GM23338 (cell line): ENCODE data around the gene MTCL1. TPM values are rescaled to one million over a fixed set of nuclear protein-coding genes. Genes with fewer than 3 reads are reported as not detected.

Experiments
- ATAC-seq: fragments of 200-7000 bp; cut with Tn5 transposase; 3 replicates; pipeline ENCODE4 v1.9.1; 2020
- DNase-seq: peaks from one replicate; pipeline ENCODE4 v3.0.0-alpha.2; 2015; ENCODE audit warnings: low spot score
- H2AFZ ChIP-seq: fragments of 200-600 bp; sonication (generic); 2 replicates; pipeline ENCODE4 v1.8.0; 2016; ENCODE audit warnings: antibody characterized with exemption, mild to moderate bottlenecking, moderate library complexity
- H3F3A ChIP-seq: fragments of 200-600 bp; sonication (generic); replicated peaks from 2 replicates; pipeline ENCODE4 v1.8.0; 2017; ENCODE audit warnings: antibody characterized with exemption, mixed run types, low read depth
- H3K27ac ChIP-seq: fragments of 200-600 bp; sonication (generic); 2 replicates; pipeline ENCODE4 v1.6.1; 2016; ENCODE audit warnings: low read depth
- H3K27me3 ChIP-seq: fragments of 200-600 bp; sonication (generic); 2 replicates; pipeline ENCODE4 v1.8.0; 2016; ENCODE audit warnings: mild to moderate bottlenecking, mixed run types, moderate library complexity; ENCODE audit not compliant: insufficient read depth
- H3K36me3 ChIP-seq: fragments of 200-600 bp; sonication (generic); 2 replicates; pipeline ENCODE4 v1.8.0; 2016; ENCODE audit warnings: mild to moderate bottlenecking; ENCODE audit not compliant: insufficient read depth
- H3K4me1 ChIP-seq: fragments of 200-600 bp; sonication (generic); 2 replicates; pipeline ENCODE4 v1.8.0; 2016; ENCODE audit warnings: mild to moderate bottlenecking, moderate library complexity; ENCODE audit not compliant: insufficient read depth
- H3K4me2 ChIP-seq: fragments of 200-600 bp; sonication (generic); 2 replicates; pipeline ENCODE4 v1.7.1; 2017; ENCODE audit warnings: mixed run types
- H3K4me3 ChIP-seq: fragments of 200-600 bp; sonication (generic); 2 replicates; pipeline ENCODE4 v1.6.1; 2016; ENCODE audit warnings: mixed run types
- H3K79me2 ChIP-seq: fragments of 200-600 bp; sonication (generic); replicated peaks from 2 replicates; pipeline ENCODE4 v1.8.0; 2017; ENCODE audit warnings: mild to moderate bottlenecking; ENCODE audit not compliant: insufficient read depth
- H3K9me2 ChIP-seq: fragments of 200-600 bp; sonication (generic); 2 replicates; pipeline ENCODE4 v1.8.0; 2017; ENCODE audit not compliant: insufficient read depth
- H4K20me1 ChIP-seq: fragments of 200-600 bp; sonication (generic); replicated peaks from 2 replicates; pipeline ENCODE4 v1.8.0; 2017; ENCODE audit warnings: mild to moderate bottlenecking; ENCODE audit not compliant: insufficient read depth
- H3K27ac Mint-ChIP-seq: 2 replicates; pipeline ENCODE4 v1.8.0; 2020; ENCODE audit warnings: inconsistent platforms, mild to moderate bottlenecking, moderate library complexity, mixed read lengths
- H3K27me3 Mint-ChIP-seq: 3 replicates; pipeline ENCODE4 v1.8.0; 2022; ENCODE audit warnings: low read depth, mild to moderate bottlenecking, moderate library complexity, mixed read lengths, inconsistent platforms; ENCODE audit not compliant: insufficient read depth, poor library complexity
- H3K36me3 Mint-ChIP-seq: 3 replicates; pipeline ENCODE4 v1.8.0; 2021; ENCODE audit warnings: low read depth, mild to moderate bottlenecking, inconsistent platforms, moderate library complexity, mixed read lengths
- H3K4me1 Mint-ChIP-seq: 3 replicates; pipeline ENCODE4 v1.8.0; 2020; ENCODE audit warnings: mild to moderate bottlenecking, inconsistent platforms, mixed read lengths
- H3K4me3 Mint-ChIP-seq: 3 replicates; pipeline ENCODE4 v1.8.0; 2021; ENCODE audit warnings: moderate library complexity, mild to moderate bottlenecking, inconsistent platforms, mixed read lengths
- H3K9me3 Mint-ChIP-seq: 3 replicates; pipeline ENCODE4 v1.8.0; 2020; ENCODE audit warnings: moderate library complexity, mild to moderate bottlenecking, inconsistent platforms, mixed read lengths
- CREB1 ChIP-seq: fragments of 250-450 bp; sonication (Bioruptor Pico); IDR thresholded peaks from 2 replicates; pipeline ENCODE4 v1.5.0; 2020; ENCODE audit warnings: low read depth, mild to moderate bottlenecking, moderate library complexity
- EZH2 ChIP-seq: fragments of 200-600 bp; sonication (generic); IDR thresholded peaks from one replicate; pipeline ENCODE4 v1.8.0; 2017; ENCODE audit warnings: antibody characterized with exemption, mild to moderate bottlenecking, low read depth; ENCODE audit not compliant: unreplicated experiment
- NANOG ChIP-seq: IDR thresholded peaks from 2 replicates; pipeline ENCODE4 v1.6.1; 2016; ENCODE audit warnings: antibody characterized with exemption, borderline replicate concordance
- POLR2AphosphoS5 ChIP-seq: IDR thresholded peaks from 2 replicates; pipeline ENCODE4 v1.6.1; 2016; ENCODE audit warnings: antibody characterized with exemption, low read depth
- STAT1 ChIP-seq: IDR thresholded peaks from one replicate; pipeline ENCODE4 v1.6.1; 2016; ENCODE audit warnings: antibody characterized with exemption; ENCODE audit not compliant: unreplicated experiment
- ZNF114 ChIP-seq: fragments of 250-450 bp; sonication (Bioruptor Pico); IDR thresholded peaks from 2 replicates; pipeline ENCODE4 v1.5.0; 2020; ENCODE audit warnings: mild to moderate bottlenecking, moderate library complexity
- ZNF331 ChIP-seq: fragments of 250-450 bp; sonication (Bioruptor Pico); IDR thresholded peaks from 2 replicates; pipeline ENCODE4 v1.5.0; 2020; ENCODE audit warnings: low read depth, mild to moderate bottlenecking, moderate library complexity
- polyA plus RNA-seq: library from polyadenylated mRNA; unstranded; fragments of >200 nt; fragmentation: Nextera tagmentation; extraction: Ambion mirVana; gene quantifications from 2 replicates; pipeline ENCODE4 v1.2.1, GENCODE V29; 2016
- total RNA-seq: library from RNA; depleted of rRNA; stranded (reverse); fragments of >200 nt; shearing (Covaris generic); gene quantifications from 2 replicates; pipeline ENCODE4 v1.2.3, GENCODE V29; 2014
- TF ChIP-seq, protein P1 (sequence below), 2 experiments: fragments of 200-600 bp in 1 of 2; sonication (generic) in 1 of 2; conservative IDR thresholded peaks; 2 replicates each; pipeline versions ENCODE4 v1.5.1 to v1.6.1; 2016 to 2017; ENCODE audit warnings: antibody characterized with exemption in 2 of 2, low read depth in 2 of 2, mild to moderate bottlenecking in 2 of 2, moderate library complexity in 1 of 2
- TF ChIP-seq, protein P2 (sequence below): IDR thresholded peaks from 2 replicates; pipeline ENCODE4 v1.6.1; 2016; ENCODE audit warnings: antibody characterized with exemption

The MTCL1 gene
- total and polyA plus RNA-seq, 2 experiments from 2014 or later: 14.4 to 45.0 TPM

DNA sequence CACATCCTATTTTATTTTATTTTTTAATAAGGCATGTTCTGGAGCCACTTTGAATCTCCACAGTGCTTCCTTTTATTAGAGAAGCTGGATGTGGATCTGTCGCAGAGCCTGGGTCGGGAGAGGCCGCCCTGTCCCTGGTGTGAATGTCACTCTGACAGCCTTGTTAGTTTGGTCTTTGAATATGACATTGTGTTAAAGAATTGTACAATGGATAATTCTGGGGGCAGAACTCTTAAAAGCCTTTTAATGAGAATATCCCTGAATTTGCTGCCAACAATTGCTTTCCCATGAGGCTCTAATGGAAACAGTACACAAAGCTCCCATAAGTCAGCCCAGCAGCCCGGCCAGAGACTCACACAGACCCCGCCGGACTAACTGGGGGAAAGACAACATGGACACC, 82.4 kb downstream of the MTCL1 start:
- no peak overlapping the region for H3K4me2 ChIP-seq
- H3K27ac Mint-ChIP-seq: peak overlapping the region; percentile 50; the same call in 1 of the 2 replicates
- TF ChIP-seq, protein P1, sequence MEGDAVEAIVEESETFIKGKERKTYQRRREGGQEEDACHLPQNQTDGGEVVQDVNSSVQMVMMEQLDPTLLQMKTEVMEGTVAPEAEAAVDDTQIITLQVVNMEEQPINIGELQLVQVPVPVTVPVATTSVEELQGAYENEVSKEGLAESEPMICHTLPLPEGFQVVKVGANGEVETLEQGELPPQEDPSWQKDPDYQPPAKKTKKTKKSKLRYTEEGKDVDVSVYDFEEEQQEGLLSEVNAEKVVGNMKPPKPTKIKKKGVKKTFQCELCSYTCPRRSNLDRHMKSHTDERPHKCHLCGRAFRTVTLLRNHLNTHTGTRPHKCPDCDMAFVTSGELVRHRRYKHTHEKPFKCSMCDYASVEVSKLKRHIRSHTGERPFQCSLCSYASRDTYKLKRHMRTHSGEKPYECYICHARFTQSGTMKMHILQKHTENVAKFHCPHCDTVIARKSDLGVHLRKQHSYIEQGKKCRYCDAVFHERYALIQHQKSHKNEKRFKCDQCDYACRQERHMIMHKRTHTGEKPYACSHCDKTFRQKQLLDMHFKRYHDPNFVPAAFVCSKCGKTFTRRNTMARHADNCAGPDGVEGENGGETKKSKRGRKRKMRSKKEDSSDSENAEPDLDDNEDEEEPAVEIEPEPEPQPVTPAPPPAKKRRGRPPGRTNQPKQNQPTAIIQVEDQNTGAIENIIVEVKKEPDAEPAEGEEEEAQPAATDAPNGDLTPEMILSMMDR (conservative IDR thresholded peaks at IDR 0.05; ENCODE audit: low read depth in 2 of 2): no peak
- TF ChIP-seq POLR2AphosphoS5 (no peak), EZH2 (no peak), NANOG (no peak)

DNA sequence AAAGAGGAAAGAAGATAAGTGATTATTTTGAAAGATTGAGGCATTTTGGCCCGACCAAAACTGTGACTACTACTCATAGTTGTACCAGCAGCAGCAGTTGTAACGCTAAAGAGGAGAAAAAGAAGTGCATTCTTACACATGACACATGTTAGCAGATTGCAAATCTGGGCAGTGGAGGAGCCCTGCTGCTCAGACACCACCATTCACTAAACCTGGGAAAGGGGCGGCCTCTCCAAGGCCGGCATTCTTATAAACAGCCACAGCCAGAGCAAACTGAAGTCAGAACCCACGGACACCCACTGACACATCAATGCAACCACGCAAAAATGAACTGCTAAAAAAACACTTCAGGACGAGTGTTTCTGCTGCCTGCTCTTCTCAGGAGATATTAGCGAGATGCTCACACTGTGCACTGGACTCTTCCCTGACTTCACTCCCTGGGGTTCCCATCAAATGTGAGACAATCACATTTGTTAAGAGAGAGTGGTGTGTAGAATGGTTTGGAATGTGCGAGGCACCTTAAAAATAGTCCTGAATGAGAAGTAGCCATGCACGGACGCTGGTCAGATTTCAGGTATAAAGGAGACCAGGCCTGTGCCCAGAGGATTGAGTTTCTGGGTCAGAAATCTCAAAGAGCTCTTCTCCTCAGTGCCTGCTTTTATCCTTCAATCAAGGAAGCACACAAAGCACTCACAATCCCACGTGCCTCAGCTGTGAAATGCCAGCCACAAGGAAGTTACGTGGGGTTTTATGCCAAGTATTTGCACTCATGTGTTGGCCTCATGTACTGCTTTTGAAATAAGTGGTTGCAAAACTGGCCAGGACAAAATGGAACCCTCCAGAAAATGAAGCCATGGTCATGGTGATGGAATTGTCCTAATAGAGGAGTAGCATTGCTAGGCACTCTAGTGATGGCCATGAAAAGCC, 83.4 kb downstream of the MTCL1 start:
- H3K27ac ChIP-seq: no peak overlapping the region
- Mint-ChIP-seq H3K36me3 (peaks cover 26% of the 10 kb centered on the region), H3K4me1 (peaks cover 29% of the 10 kb centered on the region), H3K4me3 (no peak overlapping the region), H3K27me3 (peaks cover 17% of the 10 kb centered on the region), H3K27ac (peak overlapping the region; percentile 16; the same call in 1 of the 2 replicates), H3K9me3 (no peaks in the 10 kb centered on the region; the same call in 2 of the 3 replicates)
- peaks cover 5% of the 10 kb centered on the region; the same call in 1 of the 2 replicates for H3K36me3 ChIP-seq
- H3K79me2 ChIP-seq: no peaks in the 10 kb centered on the region
- no peaks in the 10 kb centered on the region for H4K20me1 ChIP-seq
- no peak overlapping the region for H3K4me3 ChIP-seq
- no peak for DNase-seq
- no peak overlapping the region for H2AFZ ChIP-seq
- ATAC-seq: no peak
- no peaks in the 10 kb centered on the region for H3K9me2 ChIP-seq
- no peaks in the 10 kb centered on the region for H3F3A ChIP-seq
- H3K27me3 ChIP-seq: no peaks in the 10 kb centered on the region
- H3K4me2 ChIP-seq: no peak overlapping the region
- no peak for TF ChIP-seq ZNF114
- TF ChIP-seq POLR2AphosphoS5: no peak
- no peak for TF ChIP-seq CREB1
- peaks cover 29% of the 10 kb centered on the region for H3K4me1 ChIP-seq

More for the DNA sequence above, 82.4 kb downstream of the MTCL1 start:
- Histone ChIP-seq H3F3A (no peaks in the 10 kb centered on the region), H2AFZ (no peak overlapping the region), H3K4me3 (no peak overlapping the region), H3K9me2 (no peaks in the 10 kb centered on the region), H3K27ac (no peak overlapping the region), H3K4me1 (peaks cover 19% of the 10 kb centered on the region), H3K36me3 (peaks cover 5% of the 10 kb centered on the region; the same call in 1 of the 2 replicates), H3K79me2 (no peaks in the 10 kb centered on the region), H4K20me1 (no peaks in the 10 kb centered on the region), H3K27me3 (no peaks in the 10 kb centered on the region)
- H3K4me1 Mint-ChIP-seq: peaks cover 20% of the 10 kb centered on the region
- ATAC-seq (no peak), DNase-seq (no peak)
- peaks cover 20% of the 10 kb centered on the region for H3K27me3 Mint-ChIP-seq
- no peaks in the 10 kb centered on the region; the same call in 2 of the 3 replicates for H3K9me3 Mint-ChIP-seq
- H3K36me3 Mint-ChIP-seq: peaks cover 33% of the 10 kb centered on the region
- H3K4me3 Mint-ChIP-seq: no peak overlapping the region

DNA sequence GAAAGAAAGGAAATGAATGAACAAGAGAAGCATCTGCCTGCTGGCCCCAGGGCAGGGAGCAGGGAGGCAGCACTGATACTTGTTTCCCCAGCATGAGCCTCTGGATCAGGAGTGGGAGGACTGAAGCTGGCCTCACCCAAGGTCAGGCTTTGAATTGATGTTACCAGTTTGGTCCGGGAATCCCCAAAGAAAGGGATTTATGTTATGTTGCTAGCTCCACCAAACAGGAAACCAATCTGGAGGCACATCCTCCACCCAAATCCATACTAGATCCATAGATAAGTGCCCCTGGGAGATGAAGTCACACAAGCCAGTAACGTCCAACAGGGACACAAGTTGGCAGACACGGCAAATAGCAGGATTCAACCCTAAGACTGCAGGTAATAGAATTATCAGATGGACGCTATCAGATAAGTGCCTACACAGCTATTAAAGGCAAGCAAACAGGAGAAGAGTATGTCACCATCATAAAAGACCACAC, 85.9 kb downstream of the MTCL1 start:
- Mint-ChIP-seq H3K9me3 (no peaks in the 10 kb centered on the region), H3K36me3 (peaks cover 13% of the 10 kb centered on the region; the same call in 2 of the 3 replicates), H3K27ac (peak overlapping the region; percentile 75), H3K27me3 (peaks cover 17% of the 10 kb centered on the region), H3K4me3 (peak overlapping the region; percentile 19; the same call in 1 of the 3 replicates), H3K4me1 (peaks cover 54% of the 10 kb centered on the region)
- Histone ChIP-seq H3K36me3 (peaks cover 5% of the 10 kb centered on the region; the same call in 1 of the 2 replicates), H3F3A (no peaks in the 10 kb centered on the region), H3K9me2 (no peaks in the 10 kb centered on the region), H4K20me1 (no peaks in the 10 kb centered on the region), H3K27ac (peak overlapping the region; percentile 6), H3K4me3 (no peak overlapping the region), H3K27me3 (no peaks in the 10 kb centered on the region), H3K79me2 (no peaks in the 10 kb centered on the region), H3K4me1 (peaks cover 53% of the 10 kb centered on the region), H2AFZ (no peak overlapping the region), H3K4me2 (peak overlapping the region; percentile 35)
- peak; percentile 12; the same call in 2 of the 3 replicates for ATAC-seq
- DNase-seq: no peak
- TF ChIP-seq ZNF331 (CRISPR knock-in tag) (no peak), ZNF114 (no peak), STAT1 (no peak)
- TF ChIP-seq, protein P2, sequence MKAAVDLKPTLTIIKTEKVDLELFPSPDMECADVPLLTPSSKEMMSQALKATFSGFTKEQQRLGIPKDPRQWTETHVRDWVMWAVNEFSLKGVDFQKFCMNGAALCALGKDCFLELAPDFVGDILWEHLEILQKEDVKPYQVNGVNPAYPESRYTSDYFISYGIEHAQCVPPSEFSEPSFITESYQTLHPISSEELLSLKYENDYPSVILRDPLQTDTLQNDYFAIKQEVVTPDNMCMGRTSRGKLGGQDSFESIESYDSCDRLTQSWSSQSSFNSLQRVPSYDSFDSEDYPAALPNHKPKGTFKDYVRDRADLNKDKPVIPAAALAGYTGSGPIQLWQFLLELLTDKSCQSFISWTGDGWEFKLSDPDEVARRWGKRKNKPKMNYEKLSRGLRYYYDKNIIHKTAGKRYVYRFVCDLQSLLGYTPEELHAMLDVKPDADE: no peak
- TF ChIP-seq, protein P1 (conservative IDR thresholded peaks at IDR 0.05; ENCODE audit: low read depth in 2 of 2): no peak
